WTC11 (cell line): ENCODE measurements around the gene C20orf96. TPM values are rescaled to one million over a fixed set of nuclear protein-coding genes. Genes with fewer than 3 reads are reported as not detected.

Experiments used
- CTCF ChIP-seq: fragments of 200-600 bp; IDR thresholded peaks from 2 replicates; pipeline ENCODE4 v1.8.0; 2022; ENCODE audit warnings: antibody characterized with exemption
- E2F4 ChIP-seq: sonication (generic); formaldehyde crosslinking; IDR thresholded peaks from 2 replicates; pipeline ENCODE4 v1.8.1; 2022; ENCODE audit warnings: low read depth, mild to moderate bottlenecking, moderate library complexity, missing genetic modification reagents, borderline replicate concordance
- EMX1 ChIP-seq: fragments of 250-450 bp; sonication (Bioruptor Pico); IDR thresholded peaks from 2 replicates; pipeline ENCODE4 v1.8.0; 2021; ENCODE audit warnings: mild to moderate bottlenecking
- FOXP1 ChIP-seq: sonication (generic); formaldehyde crosslinking; IDR thresholded peaks from 2 replicates; pipeline ENCODE4 v1.8.0; 2022; ENCODE audit warnings: missing genetic modification reagents, mild to moderate bottlenecking, moderate library complexity, borderline replicate concordance
- GRHL2 ChIP-seq: fragments of 250-450 bp; sonication (Bioruptor Pico); IDR thresholded peaks from 2 replicates; pipeline ENCODE4 v1.8.0; 2022; ENCODE audit warnings: mild to moderate bottlenecking, moderate library complexity; ENCODE audit not compliant: insufficient replicate concordance, severe bottlenecking
- GTF2I ChIP-seq: fragments of 250-450 bp; sonication (Bioruptor Pico); conservative IDR thresholded peaks from 2 replicates; pipeline ENCODE4 v1.4.0; 2021; ENCODE audit warnings: mild to moderate bottlenecking
- KAT7 ChIP-seq: sonication (generic); formaldehyde crosslinking; IDR thresholded peaks from 2 replicates; pipeline ENCODE4 v1.8.1; 2023; ENCODE audit warnings: missing genetic modification reagents, mild to moderate bottlenecking, borderline replicate concordance
- NFATC4 ChIP-seq: fragments of 250-450 bp; sonication (Bioruptor Pico); IDR thresholded peaks from 2 replicates; pipeline ENCODE4 v1.9.0; 2021; ENCODE audit warnings: mild to moderate bottlenecking
- NFE2L1 ChIP-seq: sonication (generic); formaldehyde crosslinking; IDR thresholded peaks from 2 replicates; pipeline ENCODE4 v1.8.1; 2023; ENCODE audit warnings: missing genetic modification reagents
- NR2C2 ChIP-seq: sonication (generic); formaldehyde crosslinking; IDR thresholded peaks from 2 replicates; pipeline ENCODE4 v1.8.0; 2022; ENCODE audit warnings: mild to moderate bottlenecking, missing genetic modification reagents
- PRDM15 ChIP-seq: sonication (generic); formaldehyde crosslinking; IDR thresholded peaks from 2 replicates; pipeline ENCODE4 v1.8.0; 2022; ENCODE audit warnings: missing genetic modification reagents
- PRRX2 ChIP-seq: fragments of 250-450 bp; sonication (Bioruptor Pico); IDR thresholded peaks from 2 replicates; pipeline ENCODE4 v1.8.0; 2021; ENCODE audit warnings: mild to moderate bottlenecking
- STAT6 ChIP-seq: sonication (generic); formaldehyde crosslinking; conservative IDR thresholded peaks from 2 replicates; pipeline ENCODE4 v1.8.1; 2023; ENCODE audit warnings: mild to moderate bottlenecking, low read depth, missing genetic modification reagents, moderate library complexity
- TEAD4 ChIP-seq: sonication (generic); formaldehyde crosslinking; IDR thresholded peaks from 2 replicates; pipeline ENCODE4 v1.8.0; 2022; ENCODE audit warnings: mild to moderate bottlenecking, missing genetic modification reagents
- ZMAT4 ChIP-seq: fragments of 250-450 bp; sonication (Bioruptor Pico); IDR thresholded peaks from 2 replicates; pipeline ENCODE4 v1.9.0; 2021; ENCODE audit warnings: mild to moderate bottlenecking
- ZNF232 ChIP-seq: sonication (generic); formaldehyde crosslinking; IDR thresholded peaks from 2 replicates; pipeline ENCODE4 v1.8.0; 2022; ENCODE audit warnings: mild to moderate bottlenecking, missing genetic modification reagents
- ZNF396 ChIP-seq: fragments of 250-450 bp; sonication (Bioruptor Pico); IDR thresholded peaks from 2 replicates; pipeline ENCODE4 v1.8.0; 2021; ENCODE audit warnings: mild to moderate bottlenecking, moderate library complexity, borderline replicate concordance
- ZNF671 ChIP-seq: fragments of 250-450 bp; sonication (Bioruptor Pico); IDR thresholded peaks from 2 replicates; pipeline ENCODE4 v1.8.0; 2021; ENCODE audit warnings: mild to moderate bottlenecking
- total RNA-seq: library from RNA; stranded (reverse); gene quantifications from 3 replicates; pipeline ENCODE4 v1.2.3, GENCODE V29; 2021
- TF ChIP-seq, protein P1 (sequence below): sonication (generic); formaldehyde crosslinking; IDR thresholded peaks from 2 replicates; pipeline ENCODE4 v1.8.0; 2023; ENCODE audit warnings: missing genetic modification reagents
- TF ChIP-seq, protein P2 (sequence below): sonication (generic); formaldehyde crosslinking; IDR thresholded peaks from 2 replicates; pipeline ENCODE4 v1.8.1; 2023; ENCODE audit warnings: mild to moderate bottlenecking, missing genetic modification reagents
- TF ChIP-seq, protein P3 (sequence below): sonication (generic); formaldehyde crosslinking; IDR thresholded peaks from 2 replicates; pipeline ENCODE4 v1.8.0; 2022; ENCODE audit warnings: mild to moderate bottlenecking, missing genetic modification reagents
- TF ChIP-seq, protein P4 (sequence below): sonication (generic); formaldehyde crosslinking; IDR thresholded peaks from 2 replicates; pipeline ENCODE4 v1.8.0; 2022; ENCODE audit warnings: mild to moderate bottlenecking, missing genetic modification reagents

The C20orf96 gene
- total RNA-seq, 1 experiment from 2014 or later: 22.1 TPM

GRCh38 chr20:297098-297924, 6.8 kb upstream of the C20orf96 start, which contains the start of gene ZCCHC3 (continued):
- TF ChIP-seq, protein P1, sequence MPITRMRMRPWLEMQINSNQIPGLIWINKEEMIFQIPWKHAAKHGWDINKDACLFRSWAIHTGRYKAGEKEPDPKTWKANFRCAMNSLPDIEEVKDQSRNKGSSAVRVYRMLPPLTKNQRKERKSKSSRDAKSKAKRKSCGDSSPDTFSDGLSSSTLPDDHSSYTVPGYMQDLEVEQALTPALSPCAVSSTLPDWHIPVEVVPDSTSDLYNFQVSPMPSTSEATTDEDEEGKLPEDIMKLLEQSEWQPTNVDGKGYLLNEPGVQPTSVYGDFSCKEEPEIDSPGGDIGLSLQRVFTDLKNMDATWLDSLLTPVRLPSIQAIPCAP (CRISPR knock-in tag): peak; percentile 58
- TF ChIP-seq ZNF671 (no peak), GTF2I (CRISPR knock-in tag) (no peak), TEAD4 (no peak), PRDM15 (CRISPR knock-in tag) (no peak), E2F4 (peak; percentile 17; the same call in 1 of the 2 replicates), ZNF232 (CRISPR knock-in tag) (no peak), NFE2L1 (peak; percentile 78), ZNF396 (CRISPR knock-in tag) (no peak), EMX1 (no peak), STAT6 (CRISPR knock-in tag) (no peak), PRRX2 (CRISPR knock-in tag) (no peak), FOXP1 (peak; percentile 88; the same call in 1 of the 2 replicates), KAT7 (CRISPR knock-in tag) (peak; percentile 36; the same call in 1 of the 2 replicates), CTCF (no peak), GRHL2 (CRISPR knock-in tag) (no peak), NR2C2 (CRISPR knock-in tag) (no peak), ZMAT4 (CRISPR knock-in tag) (no peak), NFATC4 (CRISPR knock-in tag) (no peak)
- TF ChIP-seq, protein P2, sequence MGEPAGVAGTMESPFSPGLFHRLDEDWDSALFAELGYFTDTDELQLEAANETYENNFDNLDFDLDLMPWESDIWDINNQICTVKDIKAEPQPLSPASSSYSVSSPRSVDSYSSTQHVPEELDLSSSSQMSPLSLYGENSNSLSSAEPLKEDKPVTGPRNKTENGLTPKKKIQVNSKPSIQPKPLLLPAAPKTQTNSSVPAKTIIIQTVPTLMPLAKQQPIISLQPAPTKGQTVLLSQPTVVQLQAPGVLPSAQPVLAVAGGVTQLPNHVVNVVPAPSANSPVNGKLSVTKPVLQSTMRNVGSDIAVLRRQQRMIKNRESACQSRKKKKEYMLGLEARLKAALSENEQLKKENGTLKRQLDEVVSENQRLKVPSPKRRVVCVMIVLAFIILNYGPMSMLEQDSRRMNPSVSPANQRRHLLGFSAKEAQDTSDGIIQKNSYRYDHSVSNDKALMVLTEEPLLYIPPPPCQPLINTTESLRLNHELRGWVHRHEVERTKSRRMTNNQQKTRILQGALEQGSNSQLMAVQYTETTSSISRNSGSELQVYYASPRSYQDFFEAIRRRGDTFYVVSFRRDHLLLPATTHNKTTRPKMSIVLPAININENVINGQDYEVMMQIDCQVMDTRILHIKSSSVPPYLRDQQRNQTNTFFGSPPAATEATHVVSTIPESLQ (CRISPR knock-in tag): 0 out of 2 replicates have a peak, but pooled peaks have one; percentile 58
- TF ChIP-seq, protein P3, sequence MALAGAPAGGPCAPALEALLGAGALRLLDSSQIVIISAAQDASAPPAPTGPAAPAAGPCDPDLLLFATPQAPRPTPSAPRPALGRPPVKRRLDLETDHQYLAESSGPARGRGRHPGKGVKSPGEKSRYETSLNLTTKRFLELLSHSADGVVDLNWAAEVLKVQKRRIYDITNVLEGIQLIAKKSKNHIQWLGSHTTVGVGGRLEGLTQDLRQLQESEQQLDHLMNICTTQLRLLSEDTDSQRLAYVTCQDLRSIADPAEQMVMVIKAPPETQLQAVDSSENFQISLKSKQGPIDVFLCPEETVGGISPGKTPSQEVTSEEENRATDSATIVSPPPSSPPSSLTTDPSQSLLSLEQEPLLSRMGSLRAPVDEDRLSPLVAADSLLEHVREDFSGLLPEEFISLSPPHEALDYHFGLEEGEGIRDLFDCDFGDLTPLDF (CRISPR knock-in tag): peak; percentile 65; the same call in 1 of the 2 replicates
- TF ChIP-seq, protein P4, sequence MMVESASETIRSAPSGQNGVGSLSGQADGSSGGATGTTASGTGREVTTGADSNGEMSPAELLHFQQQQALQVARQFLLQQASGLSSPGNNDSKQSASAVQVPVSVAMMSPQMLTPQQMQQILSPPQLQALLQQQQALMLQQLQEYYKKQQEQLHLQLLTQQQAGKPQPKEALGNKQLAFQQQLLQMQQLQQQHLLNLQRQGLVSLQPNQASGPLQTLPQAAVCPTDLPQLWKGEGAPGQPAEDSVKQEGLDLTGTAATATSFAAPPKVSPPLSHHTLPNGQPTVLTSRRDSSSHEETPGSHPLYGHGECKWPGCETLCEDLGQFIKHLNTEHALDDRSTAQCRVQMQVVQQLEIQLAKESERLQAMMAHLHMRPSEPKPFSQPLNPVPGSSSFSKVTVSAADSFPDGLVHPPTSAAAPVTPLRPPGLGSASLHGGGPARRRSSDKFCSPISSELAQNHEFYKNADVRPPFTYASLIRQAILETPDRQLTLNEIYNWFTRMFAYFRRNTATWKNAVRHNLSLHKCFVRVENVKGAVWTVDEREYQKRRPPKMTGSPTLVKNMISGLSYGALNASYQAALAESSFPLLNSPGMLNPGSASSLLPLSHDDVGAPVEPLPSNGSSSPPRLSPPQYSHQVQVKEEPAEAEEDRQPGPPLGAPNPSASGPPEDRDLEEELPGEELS (CRISPR knock-in tag): peak; percentile 92
